Body of pancreas (tissue), 4 donors: ENCODE results near the gene KIF3C. TPM values are rescaled to one million over a fixed set of nuclear protein-coding genes. Genes with fewer than 3 reads are reported as not detected.

Experiments
- ATAC-seq: fragments of 150-250 bp; one replicate; pipeline ENCODE4 v1.9.1; 2016
- DNase-seq, 4 donors: peaks; one replicate each; pipeline ENCODE4 v3.0.0-alpha.2; 2019
- H3K27ac ChIP-seq, 4 donors: fragments of 200-600 bp; sonication (generic); 1 replicate in 3 of 4; 2 replicates in 1 of 4; pipeline versions ENCODE4 v1.5.1 to v1.6.1; 2016 to 2019; ENCODE audit warnings: mild to moderate bottlenecking in 1 of 4, mixed read lengths in 1 of 4, moderate library complexity in 1 of 4
- H3K27me3 ChIP-seq, 2 donors: fragments of 200-600 bp; sonication (generic); one replicate each; pipeline ENCODE4 v1.6.0; 2016; ENCODE audit warnings: mild to moderate bottlenecking in 1 of 2
- H3K36me3 ChIP-seq, 2 donors: fragments of 200-600 bp; sonication (generic); replicated peaks in 1 of 2; 2 replicates each; pipeline ENCODE4 v1.5.1; 2016; ENCODE audit warnings: low read depth in 2 of 2; ENCODE audit not compliant: insufficient read depth in 1 of 2
- H3K4me1 ChIP-seq: fragments of 200-600 bp; sonication (generic); one replicate; pipeline ENCODE4 v1.6.0; 2016
- H3K4me3 ChIP-seq, 2 donors: fragments of 200-600 bp; sonication (generic); 1 replicate in 1 of 2; 2 replicates in 1 of 2; pipeline ENCODE4 v1.5.1; 2016 to 2019
- H3K9me3 ChIP-seq, 3 donors: fragments of 200-600 bp; sonication (generic); 1 replicate in 2 of 3; 2 replicates in 1 of 3; pipeline ENCODE4 v1.5.1; 2016
- POLR2A ChIP-seq, 3 donors: fragments of 450-650 bp; IDR thresholded peaks; one replicate each; pipeline ENCODE4 v1.6.1; 2016; ENCODE audit warnings: antibody characterized with exemption in 3 of 3, mild to moderate bottlenecking in 2 of 3
- WGBS, 2 donors: methylation state at CpG; one replicate each; pipeline ENCODE4 v1.1.5; 2017; 5-methylcytosine and 5-hydroxymethylcytosine counted together
- intact Hi-C: fragments of 100-400 bp; cut with DNase I; formaldehyde crosslinking; loops from one replicate; pipeline ENCODE4 v1.15.1; 2023
- total RNA-seq, 2 donors: library from RNA; depleted of rRNA; stranded (reverse); fragments of >200 nt; gene quantifications; one replicate each; pipeline ENCODE4 v1.1.0, GENCODE V29; 2016
- TF ChIP-seq, protein P1 (sequence below), 7 experiments: fragments of 450-650 bp in 4 of 7; fragments of 200-600 bp in 3 of 7; sonication (generic) in 3 of 7; IDR thresholded peaks; one replicate each; pipeline ENCODE4 v1.5.1; 2016 to 2019; ENCODE audit warnings: antibody characterized with exemption in 7 of 7

KIF3C gene
- total RNA-seq, 2 donors from 2014 or later: 0.99 to 3.1 TPM

GRCh38 chr2:25980951-25981350 is 1.3 kb downstream of the KIF3C start:
- H3K4me3 ChIP-seq: no peak overlapping the region
- H3K36me3 ChIP-seq: no peaks in the 10 kb centered on the region
- TF ChIP-seq, protein P1, sequence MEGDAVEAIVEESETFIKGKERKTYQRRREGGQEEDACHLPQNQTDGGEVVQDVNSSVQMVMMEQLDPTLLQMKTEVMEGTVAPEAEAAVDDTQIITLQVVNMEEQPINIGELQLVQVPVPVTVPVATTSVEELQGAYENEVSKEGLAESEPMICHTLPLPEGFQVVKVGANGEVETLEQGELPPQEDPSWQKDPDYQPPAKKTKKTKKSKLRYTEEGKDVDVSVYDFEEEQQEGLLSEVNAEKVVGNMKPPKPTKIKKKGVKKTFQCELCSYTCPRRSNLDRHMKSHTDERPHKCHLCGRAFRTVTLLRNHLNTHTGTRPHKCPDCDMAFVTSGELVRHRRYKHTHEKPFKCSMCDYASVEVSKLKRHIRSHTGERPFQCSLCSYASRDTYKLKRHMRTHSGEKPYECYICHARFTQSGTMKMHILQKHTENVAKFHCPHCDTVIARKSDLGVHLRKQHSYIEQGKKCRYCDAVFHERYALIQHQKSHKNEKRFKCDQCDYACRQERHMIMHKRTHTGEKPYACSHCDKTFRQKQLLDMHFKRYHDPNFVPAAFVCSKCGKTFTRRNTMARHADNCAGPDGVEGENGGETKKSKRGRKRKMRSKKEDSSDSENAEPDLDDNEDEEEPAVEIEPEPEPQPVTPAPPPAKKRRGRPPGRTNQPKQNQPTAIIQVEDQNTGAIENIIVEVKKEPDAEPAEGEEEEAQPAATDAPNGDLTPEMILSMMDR (IDR thresholded peaks at IDR 0.05): no peak
- no peak for TF ChIP-seq POLR2A (IDR thresholded peaks at IDR 0.05)
- intact Hi-C loops: loop anchor here (10.0 kb wide), 1 partner anchor 164 kb away; no protein-coding TSS in a partner anchor
- 89 to 97% methylated on average over 12 to 14 of the region's 14 CpGs for WGBS, 2 donors
- H3K27me3 ChIP-seq: no peaks in the 10 kb centered on the region
- peaks cover 13% of the 10 kb centered on the region for H3K4me1 ChIP-seq
- DNase-seq (no peak), ATAC-seq (no peak)
- H3K27ac ChIP-seq: no peak overlapping the region
- no peaks in the 10 kb centered on the region for H3K9me3 ChIP-seq

DNA sequence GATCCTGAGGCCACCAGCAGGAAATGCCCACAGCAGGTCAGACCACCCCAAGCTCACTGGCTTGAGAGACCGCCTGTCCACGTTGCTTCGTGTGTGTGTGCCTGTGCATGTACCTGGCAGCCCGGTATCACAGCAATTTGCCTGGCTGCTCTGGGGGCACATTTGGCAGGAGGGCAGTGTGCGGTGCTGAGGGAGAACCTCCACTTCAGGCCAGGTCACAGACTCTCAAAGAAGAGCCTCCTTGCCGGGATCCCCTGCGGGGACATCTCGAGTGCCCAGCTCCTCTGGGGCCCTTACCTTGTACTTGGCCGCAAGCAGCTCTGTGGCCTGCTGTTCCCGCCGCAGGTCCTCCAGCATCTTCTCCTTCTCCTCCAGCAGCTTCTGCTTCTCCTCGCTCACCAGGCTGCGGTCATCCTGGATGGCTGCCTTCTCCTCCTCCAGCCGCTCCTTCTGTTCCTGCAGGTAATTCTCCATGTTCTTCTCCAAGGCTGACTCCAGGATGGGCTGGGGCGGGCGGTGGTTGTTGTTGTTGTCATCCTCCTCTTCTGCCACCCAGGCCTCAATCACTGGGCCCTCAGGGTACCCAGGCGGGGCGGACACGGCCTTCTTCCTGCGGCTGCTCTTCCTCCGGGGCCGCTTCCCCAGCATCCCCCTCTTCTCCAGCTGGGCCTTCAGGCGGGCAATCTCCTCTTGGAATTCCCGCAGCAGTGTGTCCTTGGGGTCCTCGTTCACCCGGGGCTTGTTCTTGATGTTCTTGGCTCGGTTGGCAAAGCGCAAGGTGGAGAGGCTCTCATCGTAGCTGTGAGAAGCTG is 2.0 kb downstream of the KIF3C start:
- no peaks in the 10 kb centered on the region for H3K36me3 ChIP-seq

DNA sequence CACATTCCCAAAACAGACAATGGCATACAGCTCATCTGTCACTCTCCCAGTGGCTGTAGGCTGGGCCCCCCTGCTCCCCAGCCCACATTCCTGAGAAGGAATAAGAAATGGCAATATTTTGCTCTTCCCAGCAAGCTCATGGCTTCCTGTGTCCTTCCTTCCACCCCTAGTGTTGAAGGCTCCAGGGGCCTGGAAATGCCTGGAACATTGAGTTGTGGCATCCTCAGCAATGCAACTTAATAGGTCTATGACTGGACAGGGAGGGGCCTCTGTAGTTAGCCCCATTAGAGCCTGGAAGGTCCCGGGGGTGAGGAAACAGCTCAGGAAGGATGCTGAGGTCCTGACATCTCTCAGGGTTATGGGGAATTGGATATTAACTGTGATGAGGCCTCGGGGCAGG is 3.3 kb downstream of the KIF3C start:
- ATAC-seq: no peak
- no peak overlapping the region for H3K27ac ChIP-seq
- H3K4me1 ChIP-seq: peaks cover 13% of the 10 kb centered on the region
- no peak for DNase-seq
- intact Hi-C loops: no loop called here
- no peaks in the 10 kb centered on the region for H3K9me3 ChIP-seq
- H3K36me3 ChIP-seq: no peaks in the 10 kb centered on the region
- no peak overlapping the region for H3K4me3 ChIP-seq
- TF ChIP-seq, protein P1 (IDR thresholded peaks at IDR 0.05): no peak
- TF ChIP-seq POLR2A (IDR thresholded peaks at IDR 0.05): no peak
- H3K27me3 ChIP-seq: no peaks in the 10 kb centered on the region
- 80 to 82% methylated on average over 2 of the region's 2 CpGs for WGBS, 2 donors

More for the DNA sequence above, 2.0 kb downstream of the KIF3C start:
- intact Hi-C loops: loop anchor here (10.0 kb wide), 1 partner anchor 165 kb away; no protein-coding TSS in a partner anchor
- Histone ChIP-seq H3K27ac (no peak overlapping the region), H3K4me3 (no peak overlapping the region), H3K4me1 (peaks cover 13% of the 10 kb centered on the region), H3K27me3 (no peaks in the 10 kb centered on the region), H3K9me3 (no peaks in the 10 kb centered on the region)
- ATAC-seq (no peak), DNase-seq (no peak)
- WGBS, 2 donors: 88 to 90% methylated on average over 10 to 29 of the region's 29 CpGs
- TF ChIP-seq POLR2A (IDR thresholded peaks at IDR 0.05): no peak
- TF ChIP-seq, protein P1 (IDR thresholded peaks at IDR 0.05): no peak

DNA sequence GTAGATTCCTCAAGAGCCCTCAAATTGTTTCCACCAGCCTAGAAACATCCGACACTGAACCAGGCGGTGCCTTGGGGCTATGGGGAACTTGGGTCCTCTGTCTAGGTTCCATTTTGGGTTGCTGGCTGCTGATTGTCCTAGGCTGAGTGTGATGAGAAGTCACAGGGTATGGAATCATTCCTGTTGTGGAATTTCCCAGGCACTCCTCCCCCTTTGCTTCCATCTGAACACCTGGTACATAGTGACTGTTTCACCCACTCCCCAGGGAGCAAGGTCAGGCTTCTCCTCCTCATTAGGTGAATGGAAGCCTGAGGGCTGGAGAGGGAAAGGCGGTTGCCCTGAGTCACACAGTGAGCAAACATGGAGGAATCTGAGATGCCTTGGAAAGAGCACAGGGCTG is 4.5 kb downstream of the KIF3C start:
- Histone ChIP-seq H3K4me1 (peaks cover 9% of the 10 kb centered on the region), H3K27ac (no peak overlapping the region), H3K9me3 (no peaks in the 10 kb centered on the region), H3K36me3 (no peaks in the 10 kb centered on the region), H3K27me3 (no peaks in the 10 kb centered on the region), H3K4me3 (no peak overlapping the region)
- intact Hi-C loops: no loop called here
- WGBS, 2 donors: 79 to 85% methylated on average over 2 to 3 of the region's 3 CpGs
- no peak for DNase-seq
- no peak for ATAC-seq
- no peak for TF ChIP-seq POLR2A (IDR thresholded peaks at IDR 0.05)
- TF ChIP-seq, protein P1 (IDR thresholded peaks at IDR 0.05): no peak
